Measurements from ENCODE around the gene MME.

The MME gene

GRCh38 chr3:155219106-155219505, 139.0 kb downstream of the MME start:
- no peaks in the 10 kb centered on the region for H3K36me3 Mint-ChIP-seq

DNA sequence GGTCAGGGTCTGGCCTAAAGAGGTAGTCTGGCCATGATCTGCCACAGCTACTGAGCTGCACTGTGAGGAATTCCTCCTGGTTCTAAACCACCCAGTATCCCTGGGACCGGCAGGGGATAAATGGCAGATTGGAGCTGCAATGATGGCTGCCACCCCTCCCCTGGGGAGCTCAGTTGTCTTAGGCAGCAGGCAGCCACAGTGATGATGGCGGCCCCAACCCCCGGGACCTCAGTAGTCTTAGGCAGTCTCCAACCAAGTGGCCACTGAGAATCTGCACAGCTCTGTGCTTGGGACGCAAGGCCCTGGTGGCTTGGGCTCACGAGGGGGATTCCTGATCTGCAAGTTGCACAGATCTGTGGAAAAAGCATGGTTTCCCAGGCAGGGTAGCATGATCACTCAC, 145.3 kb downstream of the MME start:
- Mint-ChIP-seq H3K27me3 (peaks cover 1% of the 10 kb centered on the region), H3K27ac (no peak overlapping the region), H3K4me1 (no peaks in the 10 kb centered on the region), H3K4me3 (no peak overlapping the region), H3K9me3 (peaks cover 2% of the 10 kb centered on the region), H3K36me3 (no peaks in the 10 kb centered on the region)

More at GRCh38 chr3:155219106-155219505, 139.0 kb downstream of the MME start:
- Mint-ChIP-seq H3K4me3 (no peak overlapping the region), H3K27ac (no peak overlapping the region), H3K9me3 (peaks cover 6% of the 10 kb centered on the region), H3K4me1 (no peaks in the 10 kb centered on the region), H3K27me3 (no peaks in the 10 kb centered on the region)

DNA sequence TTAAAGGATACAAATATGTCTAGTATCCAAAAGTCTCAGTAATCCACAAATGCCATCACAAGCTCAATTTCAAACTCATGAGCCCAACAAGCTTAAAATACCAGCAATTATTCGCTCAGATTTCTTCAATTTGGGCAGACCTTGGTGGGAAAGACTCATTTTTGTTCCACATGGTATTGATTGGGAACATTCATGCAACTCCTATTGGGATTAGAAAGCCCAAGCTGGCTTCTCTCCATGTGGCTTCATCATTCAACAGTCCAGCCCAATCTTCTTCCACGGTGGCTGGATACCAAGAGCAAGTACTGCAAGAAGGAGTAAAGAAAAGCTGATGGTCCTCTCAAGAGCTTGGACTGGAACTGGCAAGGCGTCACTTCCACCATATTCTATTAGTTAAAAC, 147.0 kb downstream of the MME start:
- no peak overlapping the region for H3K27ac Mint-ChIP-seq

DNA sequence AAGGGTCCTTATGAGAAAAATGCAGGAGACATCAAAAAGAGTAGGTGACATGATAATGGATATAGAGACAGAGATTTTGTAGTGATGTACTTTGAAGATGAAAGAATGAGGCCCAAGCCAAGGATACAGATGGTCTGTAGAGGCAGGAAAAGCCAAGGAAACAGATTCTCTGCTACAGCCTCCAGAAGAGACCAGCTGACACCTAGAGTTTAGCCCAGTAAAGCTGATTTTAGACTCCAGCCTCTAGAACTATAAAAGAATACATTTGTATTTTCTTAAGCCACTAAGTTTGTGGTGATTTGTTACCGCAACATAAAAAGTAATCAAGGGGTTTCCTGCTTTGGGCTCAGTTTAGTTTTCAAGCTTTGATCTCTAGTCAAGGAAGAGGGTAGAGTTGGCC, 148.6 kb downstream of the MME start:
- Mint-ChIP-seq H3K9me3 (no peaks in the 10 kb centered on the region), H3K36me3 (no peaks in the 10 kb centered on the region), H3K4me3 (no peak overlapping the region), H3K27me3 (peaks cover 1% of the 10 kb centered on the region), H3K27ac (no peak overlapping the region), H3K4me1 (no peaks in the 10 kb centered on the region)

More for the DNA sequence above, 147.0 kb downstream of the MME start:
- H3K36me3 Mint-ChIP-seq, result no peaks in the 10 kb centered on the region
- no peak overlapping the region for H3K4me3 Mint-ChIP-seq
- H3K4me1 Mint-ChIP-seq, result no peaks in the 10 kb centered on the region
- H3K27me3 Mint-ChIP-seq, result peaks cover 1% of the 10 kb centered on the region
- H3K9me3 Mint-ChIP-seq, result no peaks in the 10 kb centered on the region

DNA sequence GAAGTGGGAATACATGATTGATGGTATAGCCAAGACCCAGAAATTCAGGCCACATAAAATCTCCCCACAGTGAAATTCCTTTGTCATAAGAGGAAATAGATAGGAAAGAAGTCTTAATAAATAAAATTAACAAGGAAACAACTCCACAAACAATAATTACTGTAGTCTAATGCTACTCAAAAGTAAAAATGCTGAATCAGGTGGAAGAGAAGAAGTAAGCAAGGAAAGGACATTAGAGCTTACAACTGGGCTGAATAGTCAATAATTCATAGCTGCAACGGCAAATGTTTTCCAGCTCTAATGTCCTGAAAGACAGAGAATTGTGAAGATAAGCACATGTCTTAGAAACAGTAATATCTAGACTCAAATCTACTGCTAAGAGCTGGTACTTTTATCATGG, 149.0 kb downstream of the MME start:
- H3K9me3 Mint-ChIP-seq, result no peaks in the 10 kb centered on the region

GRCh38 chr3:155230382-155230781, 150.3 kb downstream of the MME start:
- no peak overlapping the region for H3K4me3 Mint-ChIP-seq
- no peak overlapping the region for H3K27ac Mint-ChIP-seq
- peaks cover 1% of the 10 kb centered on the region for H3K27me3 Mint-ChIP-seq
- no peaks in the 10 kb centered on the region for H3K9me3 Mint-ChIP-seq
- H3K36me3 Mint-ChIP-seq, result no peaks in the 10 kb centered on the region
- H3K4me1 Mint-ChIP-seq, result no peaks in the 10 kb centered on the region

More for the DNA sequence above, 149.0 kb downstream of the MME start:
- no peaks in the 10 kb centered on the region for H3K36me3 Mint-ChIP-seq
- no peaks in the 10 kb centered on the region for H3K4me1 Mint-ChIP-seq
- no peak overlapping the region for H3K27ac Mint-ChIP-seq
- H3K27me3 Mint-ChIP-seq, result peaks cover 1% of the 10 kb centered on the region
- no peak overlapping the region for H3K4me3 Mint-ChIP-seq

- no peak overlapping the region for H3K27ac Mint-ChIP-seq
- H3K4me1 Mint-ChIP-seq, result no peaks in the 10 kb centered on the region
- H3K4me3 Mint-ChIP-seq, result no peak overlapping the region
- no peaks in the 10 kb centered on the region for H3K9me3 Mint-ChIP-seq
- peaks cover 1% of the 10 kb centered on the region for H3K27me3 Mint-ChIP-seq
- no peaks in the 10 kb centered on the region for H3K36me3 Mint-ChIP-seq
Measured at GRCh38 chr3:155231792-155232191, 151.7 kb downstream of the MME start.

GRCh38 chr3:155232605-155233004, 152.5 kb downstream of the MME start:
- H3K9me3 Mint-ChIP-seq, result no peaks in the 10 kb centered on the region
- H3K27ac Mint-ChIP-seq, result no peak overlapping the region
- H3K36me3 Mint-ChIP-seq, result no peaks in the 10 kb centered on the region
- H3K4me3 Mint-ChIP-seq, result no peak overlapping the region
- no peaks in the 10 kb centered on the region for H3K4me1 Mint-ChIP-seq
- H3K27me3 Mint-ChIP-seq, result no peaks in the 10 kb centered on the region

- Mint-ChIP-seq H3K36me3 (no peaks in the 10 kb centered on the region), H3K9me3 (no peaks in the 10 kb centered on the region), H3K4me3 (no peak overlapping the region), H3K27me3 (no peaks in the 10 kb centered on the region), H3K27ac (no peak overlapping the region), H3K4me1 (no peaks in the 10 kb centered on the region)
Measured at GRCh38 chr3:155233213-155233612, 153.1 kb downstream of the MME start.
